CD14-positive monocyte (primary cell): Measurements from ENCODE around the gene C4orf33. TPM values are rescaled to one million over a fixed set of nuclear protein-coding genes. Genes with fewer than 3 reads are reported as not detected.
A peak's percentile ranks its signal among the peaks of the same experiment; 100 is the strongest.

Source experiments
- DNase-seq, 3 donors: peaks; one replicate each; pipeline ENCODE4 v3.0.0-alpha.2; 2011 to 2022
- H2AFZ ChIP-seq: 2 replicates; pipeline ENCODE4 v1.6.0; 2012; ENCODE audit warnings: mild to moderate bottlenecking, low read depth, low read length, inconsistent platforms; ENCODE audit not compliant: insufficient read depth, poor library complexity, severe bottlenecking
- H3K27ac ChIP-seq, 2 donors: 1 replicate in 1 of 2; 2 replicates in 1 of 2; pipeline ENCODE4 v1.5.1; 2012 to 2013; ENCODE audit warnings: low read length in 2 of 2, control low read depth in 1 of 2, inconsistent platforms in 1 of 2, low read depth in 1 of 2, mild to moderate bottlenecking in 1 of 2
- H3K27me3 ChIP-seq, 2 donors: one replicate each; pipeline versions ENCODE4 v1.6.0 to v1.6.1; 2011 to 2013; ENCODE audit warnings: low read length in 2 of 2; ENCODE audit not compliant: control insufficient read depth in 2 of 2, insufficient read depth in 2 of 2
- H3K36me3 ChIP-seq, 2 donors: replicated peaks in 1 of 2; 1 replicate in 1 of 2; 2 replicates in 1 of 2; pipeline versions ENCODE4 v1.5.1 to v1.6.1; 2012 to 2013; ENCODE audit warnings: low read length in 2 of 2, control low read depth in 1 of 2, inconsistent platforms in 1 of 2, mild to moderate bottlenecking in 1 of 2; ENCODE audit not compliant: insufficient read depth in 2 of 2, control insufficient read depth in 1 of 2
- H3K4me1 ChIP-seq, 2 donors: 1 replicate in 1 of 2; 2 replicates in 1 of 2; pipeline versions ENCODE4 v1.5.1 to v1.6.1; 2012 to 2013; ENCODE audit warnings: low read length in 2 of 2, control low read depth in 1 of 2, inconsistent platforms in 1 of 2, mild to moderate bottlenecking in 1 of 2, moderate library complexity in 1 of 2; ENCODE audit not compliant: insufficient read depth in 2 of 2, control insufficient read depth in 1 of 2
- H3K4me2 ChIP-seq: replicated peaks from 2 replicates; pipeline ENCODE3; 2012; ENCODE audit warnings: low read length, moderate library complexity, mild to moderate bottlenecking; ENCODE audit not compliant: poor library complexity, severe bottlenecking; ENCODE audit errors: extremely low read depth
- H3K4me3 ChIP-seq, 3 experiments: fragments of 200-600 bp in 1 of 3; sonication (generic) in 1 of 3; replicated peaks in 1 of 3; 1 replicate in 2 of 3; 2 replicates in 1 of 3; pipeline ENCODE4 v1.5.1; 2011 to 2013; ENCODE audit warnings: low read length in 3 of 3, mild to moderate bottlenecking in 3 of 3, control low read depth in 2 of 3, low read depth in 2 of 3, inconsistent platforms in 1 of 3, moderate library complexity in 1 of 3
- H3K79me2 ChIP-seq: 2 replicates; pipeline ENCODE4 v1.6.0; 2012; ENCODE audit warnings: mild to moderate bottlenecking, control low read depth, inconsistent platforms, low read length, moderate library complexity; ENCODE audit not compliant: insufficient read depth
- H3K9ac ChIP-seq: 2 replicates; pipeline ENCODE4 v1.6.0; 2017; ENCODE audit warnings: low read length, mild to moderate bottlenecking; ENCODE audit not compliant: insufficient read depth, poor library complexity, severe bottlenecking
- H3K9me3 ChIP-seq, 2 donors: replicated peaks in 1 of 2; 1 replicate in 1 of 2; 2 replicates in 1 of 2; pipeline versions ENCODE4 v1.5.1 to v1.6.1; 2012 to 2013; ENCODE audit warnings: low read length in 2 of 2, control low read depth in 1 of 2; ENCODE audit not compliant: control insufficient read depth in 1 of 2, insufficient read depth in 1 of 2
- H4K20me1 ChIP-seq: 2 replicates; pipeline ENCODE4 v1.6.0; 2012; ENCODE audit warnings: mild to moderate bottlenecking, low read length, control low read depth, moderate library complexity; ENCODE audit not compliant: insufficient read depth
- H3K27ac Mint-ChIP-seq, 7 donors: one replicate each; pipeline ENCODE4 v1.8.0; 2020; ENCODE audit warnings: mild to moderate bottlenecking in 7 of 7, mixed read lengths in 7 of 7, moderate library complexity in 6 of 7, inconsistent platforms in 2 of 7
- H3K27me3 Mint-ChIP-seq, 3 donors: one replicate each; pipeline ENCODE4 v1.8.0; 2021 to 2022; ENCODE audit warnings: low read depth in 3 of 3, mild to moderate bottlenecking in 3 of 3, mixed read lengths in 3 of 3, moderate library complexity in 3 of 3, inconsistent platforms in 1 of 3
- H3K36me3 Mint-ChIP-seq, 2 donors: one replicate each; pipeline ENCODE4 v1.8.0; 2020; ENCODE audit warnings: mixed read lengths in 2 of 2, inconsistent platforms in 1 of 2, mild to moderate bottlenecking in 1 of 2
- H3K4me1 Mint-ChIP-seq: one replicate; pipeline ENCODE4 v1.8.0; 2020; ENCODE audit warnings: mild to moderate bottlenecking, mixed read lengths
- H3K4me3 Mint-ChIP-seq, 2 donors: one replicate each; pipeline ENCODE4 v1.8.0; 2020; ENCODE audit warnings: mild to moderate bottlenecking in 2 of 2, mixed read lengths in 2 of 2, moderate library complexity in 1 of 2
- H3K9me3 Mint-ChIP-seq, 7 donors: one replicate each; pipeline ENCODE4 v1.8.0; 2020 to 2022; ENCODE audit warnings: mixed read lengths in 7 of 7, mild to moderate bottlenecking in 6 of 7, moderate library complexity in 6 of 7, inconsistent platforms in 2 of 7
- WGBS: methylation state at CpG from one replicate; pipeline ENCODE4 v1.1.5; 2013; ENCODE audit warnings: missing lambda C conversion rate; ENCODE audit not compliant: insufficient coverage; 5-methylcytosine and 5-hydroxymethylcytosine counted together
- intact Hi-C, 2 donors: fragments of 100-400 bp; cut with micrococcal nuclease; formaldehyde crosslinking; loops; one replicate each; pipeline versions ENCODE4 v1.15.0 to v1.15.1; 2023
- polyA plus RNA-seq, 3 donors: library from polyadenylated mRNA; depleted of rRNA in 1 of 3; unstranded in 2 of 3; stranded (reverse) in 1 of 3; fragments of 300-500 nt in 2 of 3; fragments of >200 nt in 1 of 3; fragmentation: Illumina TruSeq in 2 of 3; gene quantifications; 1 replicate in 2 of 3; 2 replicates in 1 of 3; pipeline ENCODE4 v1.2.3, GENCODE V29; 2012 to 2021
- TF ChIP-seq, protein P1 (sequence below): fragments of 200-600 bp; IDR thresholded peaks from one replicate; pipeline ENCODE4 v1.8.0; 2022; ENCODE audit warnings: antibody characterized with exemption, mild to moderate bottlenecking

Gene C4orf33
- polyA plus RNA-seq, 3 donors = 16.6 to 33.0 (median 28.2) TPM

GRCh38 chr4:129144755-129145206, 48.8 kb downstream of the C4orf33 start:
- intact Hi-C loops = no loop called here
- H3K9ac ChIP-seq = no peak overlapping the region

GRCh38 chr4:129145222-129145730, 49.3 kb downstream of the C4orf33 start:
- Histone ChIP-seq H3K9me3 (no peaks in the 10 kb centered on the region), H3K4me3 (no peak overlapping the region), H2AFZ (no peak overlapping the region), H3K27ac (no peak overlapping the region), H3K79me2 (no peaks in the 10 kb centered on the region), H3K9ac (no peak overlapping the region), H3K27me3 (peaks cover 0 to 2% of the 10 kb centered on the region in 2 donors), H3K4me2 (no peak overlapping the region), H3K36me3 (no peaks in the 10 kb centered on the region), H3K4me1 (no peaks in the 10 kb centered on the region), H4K20me1 (no peaks in the 10 kb centered on the region)
- DNase-seq = no peak
- Mint-ChIP-seq H3K27ac (no peak overlapping the region), H3K27me3 (peaks cover 2 to 8% (median 3%) of the 10 kb centered on the region in 3 donors), H3K9me3 (peaks cover 0 to 3% (median 0%) of the 10 kb centered on the region in 7 donors), H3K36me3 (no peaks in the 10 kb centered on the region), H3K4me1 (no peaks in the 10 kb centered on the region), H3K4me3 (no peak overlapping the region)
- TF ChIP-seq, protein P1, sequence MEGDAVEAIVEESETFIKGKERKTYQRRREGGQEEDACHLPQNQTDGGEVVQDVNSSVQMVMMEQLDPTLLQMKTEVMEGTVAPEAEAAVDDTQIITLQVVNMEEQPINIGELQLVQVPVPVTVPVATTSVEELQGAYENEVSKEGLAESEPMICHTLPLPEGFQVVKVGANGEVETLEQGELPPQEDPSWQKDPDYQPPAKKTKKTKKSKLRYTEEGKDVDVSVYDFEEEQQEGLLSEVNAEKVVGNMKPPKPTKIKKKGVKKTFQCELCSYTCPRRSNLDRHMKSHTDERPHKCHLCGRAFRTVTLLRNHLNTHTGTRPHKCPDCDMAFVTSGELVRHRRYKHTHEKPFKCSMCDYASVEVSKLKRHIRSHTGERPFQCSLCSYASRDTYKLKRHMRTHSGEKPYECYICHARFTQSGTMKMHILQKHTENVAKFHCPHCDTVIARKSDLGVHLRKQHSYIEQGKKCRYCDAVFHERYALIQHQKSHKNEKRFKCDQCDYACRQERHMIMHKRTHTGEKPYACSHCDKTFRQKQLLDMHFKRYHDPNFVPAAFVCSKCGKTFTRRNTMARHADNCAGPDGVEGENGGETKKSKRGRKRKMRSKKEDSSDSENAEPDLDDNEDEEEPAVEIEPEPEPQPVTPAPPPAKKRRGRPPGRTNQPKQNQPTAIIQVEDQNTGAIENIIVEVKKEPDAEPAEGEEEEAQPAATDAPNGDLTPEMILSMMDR = no peak
- 83% methylated on average over 1 of the region's 5 CpGs for WGBS
- intact Hi-C loops = no loop called here

More at GRCh38 chr4:129144755-129145206, 48.8 kb downstream of the C4orf33 start:
- Histone ChIP-seq H3K27ac (no peak overlapping the region), H3K9me3 (no peaks in the 10 kb centered on the region), H4K20me1 (no peaks in the 10 kb centered on the region), H3K4me1 (no peaks in the 10 kb centered on the region), H3K27me3 (peaks cover 0 to 2% of the 10 kb centered on the region in 2 donors), H3K4me3 (no peak overlapping the region), H2AFZ (peak overlapping the region; percentile 36), H3K79me2 (no peaks in the 10 kb centered on the region), H3K36me3 (no peaks in the 10 kb centered on the region), H3K4me2 (no peak overlapping the region)
- no peak overlapping the region for H3K27ac Mint-ChIP-seq
- TF ChIP-seq, protein P1 = no peak
- H3K9me3 Mint-ChIP-seq = peaks cover 0 to 3% (median 0%) of the 10 kb centered on the region in 7 donors
- WGBS = 77% methylated on average over 8 of the region's 10 CpGs
- H3K4me1 Mint-ChIP-seq = no peaks in the 10 kb centered on the region
- H3K4me3 Mint-ChIP-seq = no peak overlapping the region
- H3K27me3 Mint-ChIP-seq = peaks cover 2 to 5% (median 3%) of the 10 kb centered on the region in 3 donors
- no peak for DNase-seq
- no peaks in the 10 kb centered on the region for H3K36me3 Mint-ChIP-seq
